Neural progenitor cell (in vitro differentiated cells): ENCODE measurements around the gene ALK. TPM values are rescaled to one million over a fixed set of nuclear protein-coding genes. Genes with fewer than 3 reads are reported as not detected.

Experiments used
- DNase-seq: peaks from one replicate; pipeline ENCODE4 v3.0.0-alpha.2; 2016; ENCODE audit warnings: low spot score
- H2AFZ ChIP-seq: fragments of 200-600 bp; sonication (generic); replicated peaks from 2 replicates; pipeline ENCODE4 v1.6.1; 2016; ENCODE audit warnings: antibody characterized with exemption
- H3F3A ChIP-seq: fragments of 200-600 bp; sonication (generic); 2 replicates; pipeline ENCODE4 v1.6.1; 2016; ENCODE audit warnings: antibody characterized with exemption, low read depth
- H3K27ac ChIP-seq: fragments of 200-600 bp; sonication (generic); 2 replicates; pipeline ENCODE4 v1.5.1; 2016; ENCODE audit warnings: mild to moderate bottlenecking
- H3K27me3 ChIP-seq: fragments of 200-600 bp; sonication (generic); 2 replicates; pipeline ENCODE4 v1.6.1; 2016; ENCODE audit warnings: mild to moderate bottlenecking, moderate library complexity
- H3K36me3 ChIP-seq: fragments of 200-600 bp; sonication (generic); 2 replicates; pipeline ENCODE4 v1.5.1; 2016
- H3K4me1 ChIP-seq: fragments of 200-600 bp; sonication (generic); 2 replicates; pipeline ENCODE4 v1.6.1; 2016; ENCODE audit warnings: mixed run types
- H3K4me2 ChIP-seq: fragments of 200-600 bp; sonication (generic); 2 replicates; pipeline ENCODE4 v1.6.1; 2016
- H3K4me3 ChIP-seq: fragments of 200-600 bp; sonication (generic); 2 replicates; pipeline ENCODE4 v1.5.1; 2016
- H3K79me2 ChIP-seq: fragments of 200-600 bp; sonication (generic); 2 replicates; pipeline ENCODE4 v1.6.1; 2016; ENCODE audit warnings: low read depth
- H3K9ac ChIP-seq: fragments of 200-600 bp; sonication (generic); 2 replicates; pipeline ENCODE4 v1.6.1; 2016
- H3K9me3 ChIP-seq: fragments of 200-600 bp; sonication (generic); 2 replicates; pipeline ENCODE4 v1.5.1; 2016; ENCODE audit warnings: low read depth
- H4K20me1 ChIP-seq: fragments of 200-600 bp; sonication (generic); 2 replicates; pipeline ENCODE4 v1.6.1; 2016; ENCODE audit warnings: low read depth
- H3K27ac Mint-ChIP-seq: 3 replicates; pipeline ENCODE4 v1.8.0; 2021; ENCODE audit warnings: mixed read lengths
- H3K27me3 Mint-ChIP-seq: 2 replicates; pipeline ENCODE4 v1.8.0; 2022; ENCODE audit warnings: low read depth, mild to moderate bottlenecking, inconsistent platforms, moderate library complexity, mixed read lengths; ENCODE audit not compliant: insufficient read depth
- H3K36me3 Mint-ChIP-seq: 3 replicates; pipeline ENCODE4 v1.8.0; 2021; ENCODE audit warnings: mixed read lengths
- H3K4me1 Mint-ChIP-seq: 3 replicates; pipeline ENCODE4 v1.8.0; 2021; ENCODE audit warnings: mixed read lengths
- H3K4me3 Mint-ChIP-seq: 3 replicates; pipeline ENCODE4 v1.8.0; 2021; ENCODE audit warnings: mild to moderate bottlenecking, moderate library complexity, mixed read lengths
- H3K9me3 Mint-ChIP-seq: 3 replicates; pipeline ENCODE4 v1.8.0; 2020; ENCODE audit warnings: mixed read lengths
- CTCF ChIP-seq: fragments of 200-600 bp; sonication (generic); IDR thresholded peaks from 2 replicates; pipeline ENCODE4 v1.5.1; 2017; ENCODE audit warnings: antibody characterized with exemption, mild to moderate bottlenecking
- EZH2 ChIP-seq: fragments of 200-600 bp; sonication (generic); IDR thresholded peaks from 2 replicates; pipeline ENCODE4 v1.6.1; 2017; ENCODE audit warnings: antibody characterized with exemption, mild to moderate bottlenecking, moderate library complexity
- EZH2phosphoT487 ChIP-seq: fragments of 200-600 bp; sonication (generic); IDR thresholded peaks from 2 replicates; pipeline ENCODE4 v1.6.1; 2017; ENCODE audit warnings: antibody characterized with exemption
- total RNA-seq: library from RNA; depleted of rRNA; stranded (reverse); fragments of >200 nt; gene quantifications from 2 replicates; pipeline ENCODE4 v1.2.3, GENCODE V29; 2015; ENCODE audit warnings: low replicate concordance

The ALK gene
- total RNA-seq, 1 donor from 2014 or later, result not detected

- Histone ChIP-seq H3K9ac (no peak overlapping the region), H3K36me3 (no peaks in the 10 kb centered on the region), H2AFZ (peak overlapping the region; percentile 53), H3K79me2 (no peaks in the 10 kb centered on the region), H3K27ac (no peak overlapping the region), H3K4me1 (peaks cover 15% of the 10 kb centered on the region), H3K4me3 (no peak overlapping the region), H3K4me2 (peak overlapping the region; percentile 34), H3K9me3 (no peaks in the 10 kb centered on the region), H3K27me3 (no peaks in the 10 kb centered on the region), H4K20me1 (no peaks in the 10 kb centered on the region), H3F3A (peaks cover 16% of the 10 kb centered on the region)
- H3K36me3 Mint-ChIP-seq, result no peaks in the 10 kb centered on the region
- no peak for TF ChIP-seq EZH2phosphoT487
- no peak overlapping the region for H3K4me3 Mint-ChIP-seq
- peaks cover 15% of the 10 kb centered on the region for H3K4me1 Mint-ChIP-seq
- H3K9me3 Mint-ChIP-seq, result no peaks in the 10 kb centered on the region
- no peaks in the 10 kb centered on the region for H3K27me3 Mint-ChIP-seq
- DNase-seq, result peak; percentile 25
- H3K27ac Mint-ChIP-seq, result no peak overlapping the region
These were observed 719.4 kb downstream of the ALK start for GRCh38 chr2:29201979-29202378.

GRCh38 chr2:29196792-29197788 is 724.3 kb downstream of the ALK start:
- Histone ChIP-seq H3K36me3 (no peaks in the 10 kb centered on the region), H3F3A (peaks cover 10% of the 10 kb centered on the region), H3K27me3 (no peaks in the 10 kb centered on the region), H3K9me3 (no peaks in the 10 kb centered on the region), H4K20me1 (no peaks in the 10 kb centered on the region), H3K27ac (no peak overlapping the region), H3K4me3 (no peak overlapping the region), H3K4me2 (no peak overlapping the region), H3K9ac (no peak overlapping the region), H3K4me1 (peaks cover 5% of the 10 kb centered on the region), H3K79me2 (no peaks in the 10 kb centered on the region), H2AFZ (no peak overlapping the region)
- Mint-ChIP-seq H3K27me3 (peaks cover 3% of the 10 kb centered on the region), H3K36me3 (peaks cover 2% of the 10 kb centered on the region), H3K4me3 (no peak overlapping the region), H3K9me3 (no peaks in the 10 kb centered on the region), H3K4me1 (peaks cover 4% of the 10 kb centered on the region), H3K27ac (no peak overlapping the region)
- TF ChIP-seq EZH2 (no peak), CTCF (peak; percentile 91), EZH2phosphoT487 (no peak)
- peak; percentile 81 for DNase-seq

- Mint-ChIP-seq H3K27ac (no peak overlapping the region), H3K4me1 (no peaks in the 10 kb centered on the region), H3K4me3 (no peak overlapping the region), H3K36me3 (peaks cover 2% of the 10 kb centered on the region), H3K9me3 (no peaks in the 10 kb centered on the region), H3K27me3 (peaks cover 3% of the 10 kb centered on the region)
- Histone ChIP-seq H3K27ac (no peak overlapping the region), H2AFZ (no peak overlapping the region), H3K9ac (no peak overlapping the region), H3K36me3 (no peaks in the 10 kb centered on the region), H3F3A (no peaks in the 10 kb centered on the region), H3K27me3 (no peaks in the 10 kb centered on the region), H3K9me3 (no peaks in the 10 kb centered on the region), H4K20me1 (no peaks in the 10 kb centered on the region), H3K79me2 (no peaks in the 10 kb centered on the region), H3K4me2 (no peak overlapping the region), H3K4me3 (no peak overlapping the region), H3K4me1 (no peaks in the 10 kb centered on the region)
- TF ChIP-seq CTCF (no peak), EZH2 (no peak), EZH2phosphoT487 (no peak)
- DNase-seq, result no peak
These were observed 725.6 kb downstream of the ALK start for GRCh38 chr2:29195796-29196195.

GRCh38 chr2:29193681-29194080 is 727.7 kb downstream of the ALK start:
- H3K4me1 ChIP-seq, result no peaks in the 10 kb centered on the region
- no peak overlapping the region for H2AFZ ChIP-seq
- Mint-ChIP-seq H3K9me3 (no peaks in the 10 kb centered on the region), H3K27ac (no peak overlapping the region), H3K27me3 (peaks cover 3% of the 10 kb centered on the region), H3K4me1 (no peaks in the 10 kb centered on the region), H3K36me3 (peaks cover 2% of the 10 kb centered on the region), H3K4me3 (no peak overlapping the region)
- H3K36me3 ChIP-seq, result no peaks in the 10 kb centered on the region
- H3K4me2 ChIP-seq, result no peak overlapping the region
- H3K4me3 ChIP-seq, result no peak overlapping the region
- H3K27me3 ChIP-seq, result no peaks in the 10 kb centered on the region
- no peaks in the 10 kb centered on the region for H3K9me3 ChIP-seq
- DNase-seq, result no peak
- no peak for TF ChIP-seq CTCF
- no peak for TF ChIP-seq EZH2
- no peak for TF ChIP-seq EZH2phosphoT487
- H3K79me2 ChIP-seq, result no peaks in the 10 kb centered on the region
- no peak overlapping the region for H3K27ac ChIP-seq
- no peaks in the 10 kb centered on the region for H4K20me1 ChIP-seq
- H3F3A ChIP-seq, result no peaks in the 10 kb centered on the region
- H3K9ac ChIP-seq, result no peak overlapping the region
